ENCODE measurements around the gene SPOCK1.

GRCh38 chr5:137223324-137224295 lies 275.5 kb downstream of the SPOCK1 start:
- TF ChIP-seq POLR2A (IDR thresholded peaks at IDR 0.05; ENCODE audit: extremely low read depth, insufficient read length) (no peak), MAX (IDR thresholded peaks at IDR 0.05; ENCODE audit: low read depth, low read length) (no peak), MYC (IDR thresholded peaks at IDR 0.05; ENCODE audit: low read depth, low read length) (no peak)
- TF ChIP-seq, protein P1, sequence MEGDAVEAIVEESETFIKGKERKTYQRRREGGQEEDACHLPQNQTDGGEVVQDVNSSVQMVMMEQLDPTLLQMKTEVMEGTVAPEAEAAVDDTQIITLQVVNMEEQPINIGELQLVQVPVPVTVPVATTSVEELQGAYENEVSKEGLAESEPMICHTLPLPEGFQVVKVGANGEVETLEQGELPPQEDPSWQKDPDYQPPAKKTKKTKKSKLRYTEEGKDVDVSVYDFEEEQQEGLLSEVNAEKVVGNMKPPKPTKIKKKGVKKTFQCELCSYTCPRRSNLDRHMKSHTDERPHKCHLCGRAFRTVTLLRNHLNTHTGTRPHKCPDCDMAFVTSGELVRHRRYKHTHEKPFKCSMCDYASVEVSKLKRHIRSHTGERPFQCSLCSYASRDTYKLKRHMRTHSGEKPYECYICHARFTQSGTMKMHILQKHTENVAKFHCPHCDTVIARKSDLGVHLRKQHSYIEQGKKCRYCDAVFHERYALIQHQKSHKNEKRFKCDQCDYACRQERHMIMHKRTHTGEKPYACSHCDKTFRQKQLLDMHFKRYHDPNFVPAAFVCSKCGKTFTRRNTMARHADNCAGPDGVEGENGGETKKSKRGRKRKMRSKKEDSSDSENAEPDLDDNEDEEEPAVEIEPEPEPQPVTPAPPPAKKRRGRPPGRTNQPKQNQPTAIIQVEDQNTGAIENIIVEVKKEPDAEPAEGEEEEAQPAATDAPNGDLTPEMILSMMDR (IDR thresholded peaks at IDR 0.05; ENCODE audit: low read depth, low read length) = no peak
